ENCODE data around the gene MAST3. TPM values are rescaled to one million over a fixed set of nuclear protein-coding genes. Genes with fewer than 3 reads are reported as not detected.

MAST3 gene
- total and polyA plus RNA-seq, 7 experiments from 2014 or later, result 10.2 to 58.7 (median 37.4) TPM

GRCh38 chr19:18155095-18156087 lies 57.8 kb downstream of the MAST3 start:
- DNase-seq, result no peak
- intact Hi-C loops (cut with micrococcal nuclease), result loop anchor here in 1 of 2 donors (10.0 kb wide), 1 partner anchor 221 kb away; the partner anchor contains the start of gene CCDC124
- POLR2A ChIA-PET, result interaction anchor here (0.6 to 1.4 kb wide), 2 partner anchors 36 to 124 kb away, joined by 3 to 4 read pairs; no protein-coding TSS in a partner anchor
- peaks cover 0 to 5% (median 0%) of the 10 kb centered on the region in 5 donors for H3K36me3 Mint-ChIP-seq
- peaks cover 9 to 34% (median 25%) of the 10 kb centered on the region in 7 donors for H3K4me1 Mint-ChIP-seq
- peaks cover 0 to 16% (median 0%) of the 10 kb centered on the region in 3 experiments for H3K36me3 ChIP-seq (ENCODE audit: control insufficient read depth in 2 of 3, insufficient read depth in 3 of 3, low read length in 3 of 3)
- no peaks in the 10 kb centered on the region for H3K27me3 Mint-ChIP-seq
- H3K27ac Mint-ChIP-seq, result peak overlapping the region in 3 of 9 donors; percentile 17 to 94 (median 36)
- H3K4me3 Mint-ChIP-seq, result peak overlapping the region in 7 of 10 donors; percentile 18 to 91 (median 49)
- no peak for ATAC-seq
- no peaks in the 10 kb centered on the region for H3K27me3 ChIP-seq (ENCODE audit: control insufficient read depth in 2 of 2, insufficient read depth in 2 of 2, low read length in 2 of 2)
- H3K4me1 ChIP-seq (ENCODE audit: control insufficient read depth in 2 of 2, insufficient read depth in 2 of 2, low read length in 2 of 2), result peaks cover 17 to 20% of the 10 kb centered on the region in 2 donors
- H3K9me3 ChIP-seq (ENCODE audit: control insufficient read depth in 2 of 3, low read length in 3 of 3), result no peaks in the 10 kb centered on the region
- no peak overlapping the region for H3K4me3 ChIP-seq (ENCODE audit: low read length)
- peaks cover 0 to 2% (median 0%) of the 10 kb centered on the region in 11 donors for H3K9me3 Mint-ChIP-seq
- no peak overlapping the region for H3K27ac ChIP-seq (ENCODE audit: low read depth, low read length)
- CTCF ChIA-PET, result interaction anchor here (1.2 kb wide), 1 partner anchor 42 kb away, joined by 4 read pairs; no protein-coding TSS in a partner anchor

GRCh38 chr19:18156268-18156667 lies 58.7 kb downstream of the MAST3 start:
- no peaks in the 10 kb centered on the region for H3K27me3 Mint-ChIP-seq
- no peak overlapping the region for H3K4me3 Mint-ChIP-seq
- Histone ChIP-seq H3K27me3 (ENCODE audit: control insufficient read depth in 2 of 2, insufficient read depth in 2 of 2, low read length in 2 of 2) (no peaks in the 10 kb centered on the region), H3K36me3 (ENCODE audit: control insufficient read depth in 2 of 3, insufficient read depth in 3 of 3, low read length in 3 of 3) (peaks cover 0 to 16% (median 0%) of the 10 kb centered on the region in 3 experiments), H3K4me1 (ENCODE audit: control insufficient read depth in 2 of 2, insufficient read depth in 2 of 2, low read length in 2 of 2) (peaks cover 16 to 21% of the 10 kb centered on the region in 2 donors), H3K4me3 (ENCODE audit: low read length) (no peak overlapping the region), H3K9me3 (ENCODE audit: control insufficient read depth in 2 of 3, low read length in 3 of 3) (no peaks in the 10 kb centered on the region), H3K27ac (ENCODE audit: low read depth, low read length) (no peak overlapping the region)
- H3K27ac Mint-ChIP-seq, result peak overlapping the region in 3 of 9 donors; percentile 45 to 77 (median 56)
- peaks cover 0 to 5% (median 0%) of the 10 kb centered on the region in 5 donors for H3K36me3 Mint-ChIP-seq
- intact Hi-C loops (cut with micrococcal nuclease), result loop anchor here in 1 of 2 donors (10.0 kb wide), 1 partner anchor 221 kb away; the partner anchor contains the start of gene CCDC124
- ATAC-seq (no peak), DNase-seq (no peak)
- CTCF ChIA-PET, result no interaction called here
- peaks cover 9 to 38% (median 30%) of the 10 kb centered on the region in 7 donors for H3K4me1 Mint-ChIP-seq
- POLR2A ChIA-PET, result no interaction called here
- peaks cover 0 to 2% (median 0%) of the 10 kb centered on the region in 11 donors for H3K9me3 Mint-ChIP-seq

GRCh38 chr19:18156841-18157464 lies 59.4 kb downstream of the MAST3 start:
- Histone ChIP-seq H3K9me3 (ENCODE audit: control insufficient read depth in 2 of 3, low read length in 3 of 3) (no peaks in the 10 kb centered on the region), H3K27ac (ENCODE audit: low read depth, low read length) (no peak overlapping the region), H3K4me1 (ENCODE audit: control insufficient read depth in 2 of 2, insufficient read depth in 2 of 2, low read length in 2 of 2) (peaks cover 10 to 21% of the 10 kb centered on the region in 2 donors), H3K36me3 (ENCODE audit: control insufficient read depth in 2 of 3, insufficient read depth in 3 of 3, low read length in 3 of 3) (peaks cover 0 to 16% (median 0%) of the 10 kb centered on the region in 3 experiments), H3K4me3 (ENCODE audit: low read length) (no peak overlapping the region), H3K27me3 (ENCODE audit: control insufficient read depth in 2 of 2, insufficient read depth in 2 of 2, low read length in 2 of 2) (no peaks in the 10 kb centered on the region)
- DNase-seq (no peak), ATAC-seq (no peak)
- Mint-ChIP-seq H3K9me3 (peaks cover 0 to 2% (median 0%) of the 10 kb centered on the region in 11 donors), H3K27ac (no peak overlapping the region), H3K4me1 (peaks cover 9 to 34% (median 26%) of the 10 kb centered on the region in 7 donors), H3K4me3 (no peak overlapping the region), H3K36me3 (peaks cover 0 to 5% (median 0%) of the 10 kb centered on the region in 5 donors), H3K27me3 (no peaks in the 10 kb centered on the region)
- POLR2A ChIA-PET, result no interaction called here
- intact Hi-C loops (cut with micrococcal nuclease), result loop anchor here in 1 of 2 donors (10.0 kb wide), 1 partner anchor 222 kb away; the partner anchor contains the start of gene CCDC124
- CTCF ChIA-PET, result interaction anchor here (0.6 to 1.5 kb wide), 3 partner anchors 38 to 96 kb away, joined by 3 to 5 read pairs (median 4); no protein-coding TSS in a partner anchor

- H3K9me3 Mint-ChIP-seq, result peaks cover 0 to 2% (median 0%) of the 10 kb centered on the region in 11 donors
- H3K27me3 Mint-ChIP-seq, result no peaks in the 10 kb centered on the region
- H3K4me1 Mint-ChIP-seq, result peaks cover 9 to 30% (median 22%) of the 10 kb centered on the region in 7 donors
- no peak for DNase-seq
- no peak overlapping the region for H3K27ac Mint-ChIP-seq
- Histone ChIP-seq H3K9me3 (ENCODE audit: control insufficient read depth in 2 of 3, low read length in 3 of 3) (no peaks in the 10 kb centered on the region), H3K4me1 (ENCODE audit: control insufficient read depth in 2 of 2, insufficient read depth in 2 of 2, low read length in 2 of 2) (peaks cover 10 to 22% of the 10 kb centered on the region in 2 donors), H3K36me3 (ENCODE audit: control insufficient read depth in 2 of 3, insufficient read depth in 3 of 3, low read length in 3 of 3) (peaks cover 0 to 22% (median 0%) of the 10 kb centered on the region in 3 experiments), H3K27me3 (ENCODE audit: control insufficient read depth in 2 of 2, insufficient read depth in 2 of 2, low read length in 2 of 2) (no peaks in the 10 kb centered on the region), H3K4me3 (ENCODE audit: low read length) (no peak overlapping the region), H3K27ac (ENCODE audit: low read depth, low read length) (no peak overlapping the region)
- ATAC-seq, result no peak
- POLR2A ChIA-PET, result interaction anchor here (0.7 kb wide), 1 partner anchor 35 kb away, joined by 3 read pairs; the partner anchor contains the start of gene MPV17L2
- peaks cover 0 to 5% (median 0%) of the 10 kb centered on the region in 5 donors for H3K36me3 Mint-ChIP-seq
- CTCF ChIA-PET, result interaction anchor here (0.6 to 1.5 kb wide), 4 partner anchors 38 to 96 kb away, joined by 3 to 5 read pairs (median 4); no protein-coding TSS in a partner anchor
- intact Hi-C loops (cut with micrococcal nuclease), result loop anchor here in 1 of 2 donors (10.0 kb wide), 1 partner anchor 223 kb away; the partner anchor contains the start of gene CCDC124
- H3K4me3 Mint-ChIP-seq, result no peak overlapping the region
Measured at GRCh38 chr19:18157465-18158063, 60.0 kb downstream of the MAST3 start.

GRCh38 chr19:18158467-18158866 lies 60.9 kb downstream of the MAST3 start:
- DNase-seq (no peak), ATAC-seq (no peak)
- peak overlapping the region; percentile 14 for H3K27ac ChIP-seq (ENCODE audit: low read depth, low read length)
- ChIA-PET POLR2A (no interaction called here), CTCF (interaction anchor here (1.2 to 1.5 kb wide), 3 partner anchors 39 to 94 kb away, joined by 3 to 4 read pairs (median 3); no protein-coding TSS in a partner anchor)
- peaks cover 0 to 2% (median 0%) of the 10 kb centered on the region in 11 donors for H3K9me3 Mint-ChIP-seq
- H3K36me3 ChIP-seq (ENCODE audit: control insufficient read depth in 2 of 3, insufficient read depth in 3 of 3, low read length in 3 of 3), result peaks cover 0 to 30% (median 5%) of the 10 kb centered on the region in 3 experiments
- H3K4me1 Mint-ChIP-seq, result peaks cover 9 to 30% (median 22%) of the 10 kb centered on the region in 7 donors
- no peak overlapping the region for H3K4me3 Mint-ChIP-seq
- no peak overlapping the region for H3K4me3 ChIP-seq (ENCODE audit: low read length)
- H3K27me3 Mint-ChIP-seq, result no peaks in the 10 kb centered on the region
- intact Hi-C loops (cut with micrococcal nuclease), result loop anchor here in 1 of 2 donors (10.0 kb wide), 1 partner anchor 224 kb away; the partner anchor contains the start of gene CCDC124
- H3K9me3 ChIP-seq (ENCODE audit: control insufficient read depth in 2 of 3, low read length in 3 of 3), result no peaks in the 10 kb centered on the region
- H3K36me3 Mint-ChIP-seq, result peaks cover 0 to 10% (median 4%) of the 10 kb centered on the region in 5 donors
- H3K27ac Mint-ChIP-seq, result peak overlapping the region in 2 of 9 donors; percentile 38 to 65
- no peaks in the 10 kb centered on the region for H3K27me3 ChIP-seq (ENCODE audit: control insufficient read depth in 2 of 2, insufficient read depth in 2 of 2, low read length in 2 of 2)
- peaks cover 10 to 22% of the 10 kb centered on the region in 2 donors for H3K4me1 ChIP-seq (ENCODE audit: control insufficient read depth in 2 of 2, insufficient read depth in 2 of 2, low read length in 2 of 2)
